A673 (cell line): ENCODE measurements around the gene ZNF579.
"Not testable (repeated sequence)": the region's sequence is repeated elsewhere in the genome, so short reads cannot be mapped to it uniquely, and the experiment has no call there.

ENCODE experiments used
- EZH2 ChIP-seq: fragments of 200-600 bp; sonication (generic); IDR thresholded peaks from 2 replicates; pipeline ENCODE4 v1.6.1; 2017; ENCODE audit warnings: borderline replicate concordance, low read depth, mild to moderate bottlenecking, mixed read lengths, antibody characterized with exemption, low read length; ENCODE audit not compliant: poor library complexity, severe bottlenecking
- TF ChIP-seq, protein P1 (sequence below): fragments of 300-800, 200-600 bp; sonication (generic); conservative IDR thresholded peaks from 2 replicates; pipeline ENCODE4 v1.5.1; 2017; ENCODE audit warnings: low read depth, mild to moderate bottlenecking, antibody characterized with exemption, low read length, moderate library complexity, mixed read lengths

DNA sequence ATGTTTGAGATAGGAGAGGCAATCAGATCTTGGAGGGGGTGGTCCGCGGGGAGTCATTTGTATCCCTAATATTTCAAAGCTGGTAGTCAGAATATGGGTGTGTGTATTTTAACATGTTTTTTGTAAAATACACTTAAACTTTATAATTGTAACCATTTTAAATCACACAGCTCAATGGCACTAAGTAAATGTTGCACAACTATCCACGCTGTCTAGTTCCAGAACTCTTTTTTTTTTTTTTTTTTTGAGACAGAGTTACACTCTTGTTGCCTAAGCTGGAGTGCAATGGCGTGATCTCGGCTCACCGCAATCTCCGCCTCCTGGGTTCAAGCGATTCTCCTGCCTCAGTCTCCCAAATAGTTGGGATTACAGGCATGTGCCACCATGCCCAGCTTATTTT is 3.2 kb upstream of the ZNF579 start:
- TF ChIP-seq, protein P1, sequence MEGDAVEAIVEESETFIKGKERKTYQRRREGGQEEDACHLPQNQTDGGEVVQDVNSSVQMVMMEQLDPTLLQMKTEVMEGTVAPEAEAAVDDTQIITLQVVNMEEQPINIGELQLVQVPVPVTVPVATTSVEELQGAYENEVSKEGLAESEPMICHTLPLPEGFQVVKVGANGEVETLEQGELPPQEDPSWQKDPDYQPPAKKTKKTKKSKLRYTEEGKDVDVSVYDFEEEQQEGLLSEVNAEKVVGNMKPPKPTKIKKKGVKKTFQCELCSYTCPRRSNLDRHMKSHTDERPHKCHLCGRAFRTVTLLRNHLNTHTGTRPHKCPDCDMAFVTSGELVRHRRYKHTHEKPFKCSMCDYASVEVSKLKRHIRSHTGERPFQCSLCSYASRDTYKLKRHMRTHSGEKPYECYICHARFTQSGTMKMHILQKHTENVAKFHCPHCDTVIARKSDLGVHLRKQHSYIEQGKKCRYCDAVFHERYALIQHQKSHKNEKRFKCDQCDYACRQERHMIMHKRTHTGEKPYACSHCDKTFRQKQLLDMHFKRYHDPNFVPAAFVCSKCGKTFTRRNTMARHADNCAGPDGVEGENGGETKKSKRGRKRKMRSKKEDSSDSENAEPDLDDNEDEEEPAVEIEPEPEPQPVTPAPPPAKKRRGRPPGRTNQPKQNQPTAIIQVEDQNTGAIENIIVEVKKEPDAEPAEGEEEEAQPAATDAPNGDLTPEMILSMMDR, result not testable (repeated sequence)
- TF ChIP-seq EZH2, result not testable (repeated sequence)
